WTC11 (cell line): ENCODE data around the gene TCP1. TPM values are rescaled to one million over a fixed set of nuclear protein-coding genes. Genes with fewer than 3 reads are reported as not detected.

Experiments
- ATAC-seq: fragments of 200-7000 bp; cut with Tn5 transposase; 2 replicates; pipeline ENCODE4 v1.10.0; 2021; ENCODE audit warnings: mild to moderate bottlenecking, moderate library complexity
- CTCF ChIA-PET: fragments of 300-600 bp; sonication (Branson Sonifier 250); formaldehyde crosslinking; loops from one replicate; lab custom pipeline; 2021; ENCODE audit warnings: antibody characterized with exemption; lab: Charles Lee
- POLR2A ChIA-PET: fragments of 350-600 bp; sonication (Branson Sonifier 250); formaldehyde crosslinking; loops from one replicate; lab custom pipeline; 2021; ENCODE audit warnings: antibody characterized with exemption; lab: Charles Lee
- DNase-seq: peaks from one replicate; pipeline ENCODE4 v3.0.0; 2021; ENCODE audit warnings: low spot score
- H3K27ac Mint-ChIP-seq: 2 replicates; pipeline ENCODE4 v1.8.0; 2021; ENCODE audit warnings: mixed read lengths
- H3K27me3 Mint-ChIP-seq: 2 replicates; pipeline ENCODE4 v1.8.0; 2021; ENCODE audit warnings: low read depth, mild to moderate bottlenecking, moderate library complexity, mixed read lengths
- H3K36me3 Mint-ChIP-seq: 2 replicates; pipeline ENCODE4 v1.8.0; 2021; ENCODE audit warnings: mixed read lengths
- H3K4me1 Mint-ChIP-seq: 2 replicates; pipeline ENCODE4 v1.8.0; 2022; ENCODE audit warnings: mixed read lengths
- H3K4me3 Mint-ChIP-seq: 2 replicates; pipeline ENCODE4 v1.8.0; 2021; ENCODE audit warnings: mild to moderate bottlenecking, moderate library complexity, mixed read lengths
- H3K9me3 Mint-ChIP-seq: 2 replicates; pipeline ENCODE4 v1.8.0; 2021; ENCODE audit warnings: mixed read lengths
- ATF1 ChIP-seq: sonication (generic); formaldehyde crosslinking; IDR thresholded peaks from 2 replicates; pipeline ENCODE4 v1.8.1; 2023; ENCODE audit warnings: mild to moderate bottlenecking, moderate library complexity, missing genetic modification reagents
- ELF4 ChIP-seq: sonication (generic); formaldehyde crosslinking; IDR thresholded peaks from 2 replicates; pipeline ENCODE4 v1.8.1; 2022; ENCODE audit warnings: low read depth, mild to moderate bottlenecking, moderate library complexity, missing genetic modification reagents
- NFE2L1 ChIP-seq: sonication (generic); formaldehyde crosslinking; IDR thresholded peaks from 2 replicates; pipeline ENCODE4 v1.8.1; 2023; ENCODE audit warnings: missing genetic modification reagents
- NFYB ChIP-seq: sonication (generic); formaldehyde crosslinking; conservative IDR thresholded peaks from 2 replicates; pipeline ENCODE4 v1.8.0; 2022; ENCODE audit warnings: low read depth, missing genetic modification reagents
- NR1H2 ChIP-seq: sonication (generic); formaldehyde crosslinking; IDR thresholded peaks from 2 replicates; pipeline ENCODE4 v1.9.0; 2021; ENCODE audit warnings: mild to moderate bottlenecking, moderate library complexity, missing genetic modification reagents
- OVOL2 ChIP-seq: fragments of 250-450 bp; sonication (Bioruptor Pico); IDR thresholded peaks from 2 replicates; pipeline ENCODE4 v1.9.0; 2021; ENCODE audit warnings: mild to moderate bottlenecking, borderline replicate concordance
- ZNF219 ChIP-seq: sonication (generic); formaldehyde crosslinking; IDR thresholded peaks from 2 replicates; pipeline ENCODE4 v1.8.0; 2023; ENCODE audit warnings: missing genetic modification reagents, mild to moderate bottlenecking, borderline replicate concordance
- ZNF317 ChIP-seq: sonication (generic); formaldehyde crosslinking; IDR thresholded peaks from 2 replicates; pipeline ENCODE4 v1.8.1; 2023; ENCODE audit warnings: low read depth, mild to moderate bottlenecking, moderate library complexity, missing genetic modification reagents, borderline replicate concordance
- ZNF416 ChIP-seq: fragments of 250-450 bp; sonication (Bioruptor Pico); IDR thresholded peaks from 2 replicates; pipeline ENCODE4 v1.9.0; 2021; ENCODE audit warnings: mild to moderate bottlenecking, inconsistent platforms
- total RNA-seq: library from RNA; stranded (reverse); gene quantifications from 3 replicates; pipeline ENCODE4 v1.2.3, GENCODE V29; 2021
- TF ChIP-seq, protein P1 (sequence below): sonication (generic); formaldehyde crosslinking; IDR thresholded peaks from 2 replicates; pipeline ENCODE4 v1.8.1; 2022; ENCODE audit warnings: missing genetic modification reagents, borderline replicate concordance
- TF ChIP-seq, protein P2 (sequence below): fragments of 250-450 bp; sonication (Bioruptor Pico); conservative IDR thresholded peaks from 2 replicates; pipeline ENCODE4 v1.9.0; 2021; ENCODE audit warnings: mild to moderate bottlenecking
- TF ChIP-seq, protein P3 (sequence below): fragments of 250-450 bp; sonication (Bioruptor Pico); IDR thresholded peaks from 2 replicates; pipeline ENCODE4 v1.9.0; 2021; ENCODE audit warnings: mild to moderate bottlenecking
- TF ChIP-seq, protein P4 (sequence below): fragments of 250-450 bp; sonication (Bioruptor Pico); IDR thresholded peaks from 2 replicates; pipeline ENCODE4 v1.9.0; 2021; ENCODE audit warnings: mild to moderate bottlenecking

Gene TCP1
- total RNA-seq, 1 experiment from 2014 or later: 388 TPM

- TF ChIP-seq, protein P1, sequence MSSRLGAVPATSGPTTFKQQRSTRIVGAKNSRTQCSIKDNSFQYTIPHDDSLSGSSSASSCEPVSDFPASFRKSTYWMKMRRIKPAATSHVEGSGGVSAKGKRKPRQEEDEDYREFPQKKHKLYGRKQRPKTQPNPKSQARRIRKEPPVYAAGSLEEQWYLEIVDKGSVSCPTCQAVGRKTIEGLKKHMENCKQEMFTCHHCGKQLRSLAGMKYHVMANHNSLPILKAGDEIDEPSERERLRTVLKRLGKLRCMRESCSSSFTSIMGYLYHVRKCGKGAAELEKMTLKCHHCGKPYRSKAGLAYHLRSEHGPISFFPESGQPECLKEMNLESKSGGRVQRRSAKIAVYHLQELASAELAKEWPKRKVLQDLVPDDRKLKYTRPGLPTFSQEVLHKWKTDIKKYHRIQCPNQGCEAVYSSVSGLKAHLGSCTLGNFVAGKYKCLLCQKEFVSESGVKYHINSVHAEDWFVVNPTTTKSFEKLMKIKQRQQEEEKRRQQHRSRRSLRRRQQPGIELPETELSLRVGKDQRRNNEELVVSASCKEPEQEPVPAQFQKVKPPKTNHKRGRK (CRISPR knock-in tag): no peak
- TF ChIP-seq, protein P2, sequence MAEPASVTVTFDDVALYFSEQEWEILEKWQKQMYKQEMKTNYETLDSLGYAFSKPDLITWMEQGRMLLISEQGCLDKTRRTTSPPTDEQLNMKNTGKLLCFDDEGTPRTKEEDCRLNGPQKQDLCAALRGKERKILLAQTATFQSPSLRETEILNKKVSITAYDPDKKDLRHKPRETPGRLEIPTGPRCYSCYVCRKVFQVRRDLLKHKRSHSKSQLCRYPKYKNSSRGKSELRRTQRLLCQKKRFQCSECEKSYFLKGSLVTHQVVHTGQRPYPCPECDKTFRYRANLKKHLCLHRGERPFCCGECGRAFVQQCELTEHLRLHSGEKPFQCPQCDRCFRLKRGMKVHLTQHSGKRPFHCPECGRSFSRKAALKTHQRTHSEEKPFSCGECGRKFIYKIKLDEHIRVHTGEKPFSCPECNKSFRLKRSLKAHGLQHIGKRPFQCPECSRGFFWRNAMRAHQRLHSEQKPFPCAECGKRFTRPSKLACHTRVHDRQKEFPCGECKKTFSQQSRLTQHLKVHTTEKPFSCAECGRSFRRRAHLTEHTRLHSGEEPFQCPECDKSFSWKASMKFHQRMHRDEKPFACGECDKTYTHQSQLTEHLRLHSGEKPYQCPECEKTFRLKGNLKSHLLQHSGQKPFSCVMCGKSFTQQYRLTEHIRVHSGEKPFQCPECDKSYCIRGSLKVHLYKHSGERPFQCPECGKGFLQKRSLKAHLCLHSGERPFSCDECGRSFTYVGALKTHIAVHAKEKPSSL (CRISPR knock-in tag): no peak
- TF ChIP-seq NFYB (CRISPR knock-in tag) (no peak), ZNF219 (CRISPR knock-in tag) (no peak), ZNF317 (CRISPR knock-in tag) (no peak), ELF4 (CRISPR knock-in tag) (no peak), ZNF416 (no peak)
- TF ChIP-seq, protein P3, sequence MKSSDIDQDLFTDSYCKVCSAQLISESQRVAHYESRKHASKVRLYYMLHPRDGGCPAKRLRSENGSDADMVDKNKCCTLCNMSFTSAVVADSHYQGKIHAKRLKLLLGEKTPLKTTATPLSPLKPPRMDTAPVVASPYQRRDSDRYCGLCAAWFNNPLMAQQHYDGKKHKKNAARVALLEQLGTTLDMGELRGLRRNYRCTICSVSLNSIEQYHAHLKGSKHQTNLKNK: no peak
- TF ChIP-seq, protein P4, sequence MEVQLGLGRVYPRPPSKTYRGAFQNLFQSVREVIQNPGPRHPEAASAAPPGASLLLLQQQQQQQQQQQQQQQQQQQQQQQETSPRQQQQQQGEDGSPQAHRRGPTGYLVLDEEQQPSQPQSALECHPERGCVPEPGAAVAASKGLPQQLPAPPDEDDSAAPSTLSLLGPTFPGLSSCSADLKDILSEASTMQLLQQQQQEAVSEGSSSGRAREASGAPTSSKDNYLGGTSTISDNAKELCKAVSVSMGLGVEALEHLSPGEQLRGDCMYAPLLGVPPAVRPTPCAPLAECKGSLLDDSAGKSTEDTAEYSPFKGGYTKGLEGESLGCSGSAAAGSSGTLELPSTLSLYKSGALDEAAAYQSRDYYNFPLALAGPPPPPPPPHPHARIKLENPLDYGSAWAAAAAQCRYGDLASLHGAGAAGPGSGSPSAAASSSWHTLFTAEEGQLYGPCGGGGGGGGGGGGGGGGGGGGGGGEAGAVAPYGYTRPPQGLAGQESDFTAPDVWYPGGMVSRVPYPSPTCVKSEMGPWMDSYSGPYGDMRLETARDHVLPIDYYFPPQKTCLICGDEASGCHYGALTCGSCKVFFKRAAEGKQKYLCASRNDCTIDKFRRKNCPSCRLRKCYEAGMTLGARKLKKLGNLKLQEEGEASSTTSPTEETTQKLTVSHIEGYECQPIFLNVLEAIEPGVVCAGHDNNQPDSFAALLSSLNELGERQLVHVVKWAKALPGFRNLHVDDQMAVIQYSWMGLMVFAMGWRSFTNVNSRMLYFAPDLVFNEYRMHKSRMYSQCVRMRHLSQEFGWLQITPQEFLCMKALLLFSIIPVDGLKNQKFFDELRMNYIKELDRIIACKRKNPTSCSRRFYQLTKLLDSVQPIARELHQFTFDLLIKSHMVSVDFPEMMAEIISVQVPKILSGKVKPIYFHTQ (CRISPR knock-in tag): no peak
Observed at GRCh38 chr6:159769470-159769869, 19.9 kb downstream of the TCP1 start (continued).

GRCh38 chr6:159766906-159767305 lies 22.5 kb downstream of the TCP1 start:
- Mint-ChIP-seq H3K27ac (no peak overlapping the region), H3K27me3 (no peaks in the 10 kb centered on the region), H3K4me1 (peaks cover 10% of the 10 kb centered on the region), H3K4me3 (no peak overlapping the region), H3K36me3 (peaks cover 78% of the 10 kb centered on the region), H3K9me3 (peaks cover 6% of the 10 kb centered on the region)
- no peak for TF ChIP-seq ATF1 (CRISPR knock-in tag)
- no peak for TF ChIP-seq NR1H2
- CTCF ChIA-PET: no interaction called here
- ATAC-seq (no peak), DNase-seq (no peak)
- POLR2A ChIA-PET: no interaction called here

DNA sequence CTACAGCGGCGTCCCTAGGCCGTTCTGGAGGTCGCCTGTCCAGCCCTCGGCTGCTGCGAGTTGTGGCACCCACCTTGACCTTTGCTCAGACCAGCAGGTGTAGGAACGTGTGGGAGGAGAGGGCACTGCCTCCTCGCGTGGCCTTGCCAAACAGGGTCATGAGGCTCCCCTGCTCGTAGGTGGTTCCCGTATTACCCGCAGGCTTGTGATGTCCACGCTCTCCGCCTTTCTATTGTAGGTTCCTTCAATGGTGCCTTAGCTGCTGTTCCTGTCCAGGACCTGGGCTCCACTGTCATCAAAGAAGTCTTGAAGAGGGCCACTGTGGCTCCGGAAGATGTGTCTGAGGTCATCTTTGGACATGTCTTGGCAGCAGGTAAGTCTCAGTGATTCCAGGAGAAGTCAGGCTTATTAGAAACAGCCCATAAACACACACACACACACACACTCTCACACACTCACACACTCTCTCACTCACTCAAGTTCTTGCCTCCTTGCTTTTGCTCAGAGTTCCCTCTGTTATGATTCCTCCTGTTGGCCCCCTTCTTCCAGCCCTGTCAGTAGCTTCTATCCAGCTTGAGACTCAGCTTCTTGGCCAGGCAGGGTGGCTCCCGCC lies 26.6 kb downstream of the TCP1 start:
- TF ChIP-seq OVOL2 (CRISPR knock-in tag) (no peak), NFE2L1 (CRISPR knock-in tag) (0 out of 2 replicates have a peak, but pooled peaks have one; percentile 32)
- peak overlapping the region; percentile 81 for H3K4me3 Mint-ChIP-seq
- DNase-seq (no peak), ATAC-seq (no peak)
- CTCF ChIA-PET: no interaction called here
- H3K27me3 Mint-ChIP-seq: no peaks in the 10 kb centered on the region; the same call in 1 of the 2 replicates
- peaks cover 55% of the 10 kb centered on the region for H3K36me3 Mint-ChIP-seq
- peaks cover 34% of the 10 kb centered on the region for H3K4me1 Mint-ChIP-seq
- peak overlapping the region; percentile 97 for H3K27ac Mint-ChIP-seq
- POLR2A ChIA-PET: interaction anchor here (1.3 kb wide), 1 partner anchor 36 kb away, joined by 4 read pairs; the partner anchor contains the start of gene WTAP
- H3K9me3 Mint-ChIP-seq: no peaks in the 10 kb centered on the region
